RWPE1 (cell line): Measurements from ENCODE around the gene UBXN10.
A peak's percentile ranks its signal among the peaks of the same experiment; 100 is the strongest.

Experiments used
- CTCF ChIA-PET: fragments of 350-600 bp; sonication (Branson Sonifier 250); formaldehyde crosslinking; extraction: SDS; loops from one replicate; lab custom pipeline; 2021; lab: Yijun Ruan, JAX
- POLR2A ChIA-PET: fragments of 400-600 bp; formaldehyde crosslinking; extraction: SDS; loops from one replicate; lab custom pipeline; 2020; ENCODE audit warnings: antibody characterized with exemption; ENCODE audit not compliant: low non-redundant PET; lab: Yijun Ruan, JAX
- DNase-seq: peaks from one replicate; pipeline ENCODE4 v3.0.0; 2012; ENCODE audit warnings: low spot score
- H3K27ac ChIP-seq: fragments of 450-650 bp; 2 replicates; pipeline ENCODE4 v1.5.1; 2017
- TF ChIP-seq, protein P1 (sequence below): fragments of 450-650 bp; conservative IDR thresholded peaks from 2 replicates; pipeline ENCODE4 v1.5.1; 2017; ENCODE audit warnings: low read depth, mild to moderate bottlenecking

The UBXN10 gene

DNA sequence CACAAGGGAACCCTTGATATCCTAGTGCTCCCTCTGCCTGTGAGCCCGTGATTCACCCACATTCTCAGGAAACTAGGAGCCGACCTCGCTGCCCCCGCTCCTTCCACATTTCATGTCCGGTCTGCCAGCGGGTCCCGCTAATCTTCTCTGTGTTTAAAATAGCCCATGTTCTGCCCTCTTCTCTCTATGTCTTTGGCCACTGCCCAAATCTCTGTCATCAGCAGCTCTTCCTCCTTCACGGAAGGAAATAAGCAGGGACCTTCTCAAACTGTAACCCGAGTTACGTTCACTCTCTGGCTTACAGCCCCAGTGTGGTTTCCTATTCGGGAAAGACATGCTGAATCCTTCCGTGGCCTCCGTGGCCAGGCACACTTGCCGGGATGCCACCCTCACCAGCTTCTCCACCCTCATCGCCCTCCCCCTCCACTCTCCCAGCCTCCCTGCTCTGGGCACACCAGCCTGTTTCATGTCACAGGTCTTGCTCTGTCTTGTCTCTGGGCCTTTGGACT, 21.1 kb upstream of the UBXN10 start:
- TF ChIP-seq, protein P1, sequence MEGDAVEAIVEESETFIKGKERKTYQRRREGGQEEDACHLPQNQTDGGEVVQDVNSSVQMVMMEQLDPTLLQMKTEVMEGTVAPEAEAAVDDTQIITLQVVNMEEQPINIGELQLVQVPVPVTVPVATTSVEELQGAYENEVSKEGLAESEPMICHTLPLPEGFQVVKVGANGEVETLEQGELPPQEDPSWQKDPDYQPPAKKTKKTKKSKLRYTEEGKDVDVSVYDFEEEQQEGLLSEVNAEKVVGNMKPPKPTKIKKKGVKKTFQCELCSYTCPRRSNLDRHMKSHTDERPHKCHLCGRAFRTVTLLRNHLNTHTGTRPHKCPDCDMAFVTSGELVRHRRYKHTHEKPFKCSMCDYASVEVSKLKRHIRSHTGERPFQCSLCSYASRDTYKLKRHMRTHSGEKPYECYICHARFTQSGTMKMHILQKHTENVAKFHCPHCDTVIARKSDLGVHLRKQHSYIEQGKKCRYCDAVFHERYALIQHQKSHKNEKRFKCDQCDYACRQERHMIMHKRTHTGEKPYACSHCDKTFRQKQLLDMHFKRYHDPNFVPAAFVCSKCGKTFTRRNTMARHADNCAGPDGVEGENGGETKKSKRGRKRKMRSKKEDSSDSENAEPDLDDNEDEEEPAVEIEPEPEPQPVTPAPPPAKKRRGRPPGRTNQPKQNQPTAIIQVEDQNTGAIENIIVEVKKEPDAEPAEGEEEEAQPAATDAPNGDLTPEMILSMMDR: no peak
- no peak for DNase-seq
- CTCF ChIA-PET: no interaction called here
- H3K27ac ChIP-seq: no peak overlapping the region
- POLR2A ChIA-PET: no interaction called here

DNA sequence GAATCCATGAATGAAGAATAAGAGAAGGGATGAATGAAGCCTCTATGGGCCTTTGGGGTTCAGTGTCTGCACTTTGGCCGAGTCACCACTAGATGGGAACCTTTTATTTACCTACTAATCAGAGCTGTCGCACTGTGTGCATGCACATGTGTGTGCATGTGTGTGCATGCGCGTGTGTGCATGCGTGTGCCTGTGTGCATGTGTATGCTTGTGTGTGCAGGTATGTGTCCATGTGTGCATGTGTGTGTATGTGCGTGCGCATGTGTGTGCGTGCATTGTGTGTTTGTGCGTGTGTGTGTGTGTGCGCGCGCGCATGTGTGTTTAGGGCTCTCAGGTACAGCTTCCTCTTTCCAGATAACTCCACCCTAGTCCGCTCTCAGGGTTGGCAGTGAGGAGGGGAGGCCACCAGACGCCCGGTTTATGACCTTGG, 20.4 kb upstream of the UBXN10 start:
- no peak overlapping the region for H3K27ac ChIP-seq
- POLR2A ChIA-PET: no interaction called here
- CTCF ChIA-PET: interaction anchor here (0.5 to 1.4 kb wide), 7 partner anchors 30 to 329 kb away, joined by 3 to 16 read pairs (median 3); no protein-coding TSS in a partner anchor
- peak; percentile 40 for DNase-seq
- TF ChIP-seq, protein P1: no peak

DNA sequence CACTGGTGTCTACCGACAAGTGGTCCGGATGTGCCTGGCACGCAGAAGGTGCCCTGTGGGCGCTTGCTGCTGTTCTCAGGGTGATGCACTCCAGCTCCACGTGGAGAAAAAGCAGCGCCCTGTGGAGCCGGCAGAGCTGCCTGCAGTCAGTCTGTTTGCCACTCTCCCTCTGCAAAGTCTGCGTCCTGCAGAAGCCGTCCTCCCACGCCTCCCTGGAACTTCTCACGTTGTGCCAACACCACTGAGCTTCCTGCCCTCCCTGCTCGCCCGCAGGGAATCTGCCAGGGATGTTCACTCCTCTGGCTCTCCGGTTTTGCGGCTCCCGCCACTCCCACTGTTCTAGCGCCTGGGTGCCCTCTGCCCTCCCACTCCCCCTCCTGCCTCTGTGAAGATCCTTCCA, 19.8 kb upstream of the UBXN10 start:
- CTCF ChIA-PET: interaction anchor here (0.5 to 1.4 kb wide), 7 partner anchors 29 to 329 kb away, joined by 3 to 16 read pairs (median 3); no protein-coding TSS in a partner anchor
- TF ChIP-seq, protein P1: no peak
- POLR2A ChIA-PET: no interaction called here
- peak; percentile 20 for DNase-seq
- no peak overlapping the region for H3K27ac ChIP-seq

DNA sequence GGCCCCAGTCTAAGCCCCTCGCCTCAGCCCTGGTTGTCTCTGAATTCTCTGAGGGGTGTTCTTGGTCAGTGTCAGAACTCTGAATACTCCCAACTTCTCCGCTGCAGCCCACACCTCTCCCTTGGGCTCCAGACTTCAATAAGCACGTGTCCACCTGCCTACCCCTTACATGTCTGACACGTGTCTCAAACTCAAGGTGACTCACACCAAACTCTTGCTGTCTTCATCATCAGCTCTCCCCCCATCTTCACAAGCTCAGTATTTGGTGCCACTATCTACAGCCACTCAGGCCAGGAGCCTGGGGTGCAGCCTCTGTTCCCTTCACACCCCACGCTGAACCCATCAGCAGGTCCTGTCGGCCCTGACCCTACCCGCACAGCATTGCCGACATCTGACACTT, 18.8 kb upstream of the UBXN10 start:
- CTCF ChIA-PET: interaction anchor here (0.6 to 1.0 kb wide), 2 partner anchors 264 to 514 kb away, joined by 3 read pairs; no protein-coding TSS in a partner anchor
- peak; percentile 23 for DNase-seq
- no peak overlapping the region for H3K27ac ChIP-seq
- TF ChIP-seq, protein P1: no peak
- POLR2A ChIA-PET: interaction anchor here (0.5 kb wide), 1 partner anchor 218 kb away, joined by 3 read pairs; no protein-coding TSS in a partner anchor

DNA sequence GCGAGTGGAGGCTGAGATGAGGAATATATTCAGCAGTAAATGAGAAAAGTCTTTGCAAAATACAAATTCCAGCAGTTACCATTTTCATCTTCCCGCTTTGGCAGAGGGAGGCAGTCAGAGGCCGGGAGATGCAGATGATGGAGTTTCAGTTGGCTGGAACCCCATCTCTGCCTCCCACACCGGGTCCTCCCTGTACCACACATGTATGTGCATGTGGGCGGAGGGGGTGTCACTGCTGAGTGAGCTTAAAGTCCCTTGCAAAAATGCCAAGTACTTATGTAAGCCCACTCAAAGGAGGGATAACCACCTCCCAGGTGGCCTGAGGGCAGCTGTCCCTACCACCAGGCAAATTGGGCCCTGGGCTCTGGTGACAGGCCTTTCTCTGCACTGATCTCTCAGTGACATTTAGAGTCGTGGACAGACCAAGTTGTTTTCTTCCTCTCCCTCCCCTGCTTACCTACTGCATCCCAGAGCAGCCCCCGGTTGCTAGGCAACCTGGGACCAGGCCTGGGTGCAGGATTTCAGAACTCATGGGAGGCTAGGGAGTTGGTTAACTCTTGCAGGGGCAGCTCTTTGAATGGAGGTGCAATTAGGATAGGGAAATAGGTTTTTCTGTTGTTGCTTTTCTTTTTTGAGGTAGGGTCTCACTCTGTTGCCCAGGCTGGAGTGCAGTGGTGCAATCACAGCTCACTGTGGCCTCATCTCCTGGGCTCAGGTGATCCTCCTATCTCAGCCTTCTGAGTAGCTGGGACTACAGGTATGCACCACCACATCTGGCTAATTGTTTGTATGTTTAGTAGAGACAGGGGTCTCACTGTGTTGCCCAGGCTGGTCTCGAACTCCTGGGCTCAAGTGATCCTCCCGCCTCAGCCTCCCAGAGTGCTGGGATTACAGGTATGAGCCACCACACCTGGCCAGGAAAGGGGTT, 17.1 kb upstream of the UBXN10 start:
- H3K27ac ChIP-seq: no peak overlapping the region
- ChIA-PET POLR2A (no interaction called here), CTCF (no interaction called here)
- DNase-seq: no peak
- TF ChIP-seq, protein P1: no peak

DNA sequence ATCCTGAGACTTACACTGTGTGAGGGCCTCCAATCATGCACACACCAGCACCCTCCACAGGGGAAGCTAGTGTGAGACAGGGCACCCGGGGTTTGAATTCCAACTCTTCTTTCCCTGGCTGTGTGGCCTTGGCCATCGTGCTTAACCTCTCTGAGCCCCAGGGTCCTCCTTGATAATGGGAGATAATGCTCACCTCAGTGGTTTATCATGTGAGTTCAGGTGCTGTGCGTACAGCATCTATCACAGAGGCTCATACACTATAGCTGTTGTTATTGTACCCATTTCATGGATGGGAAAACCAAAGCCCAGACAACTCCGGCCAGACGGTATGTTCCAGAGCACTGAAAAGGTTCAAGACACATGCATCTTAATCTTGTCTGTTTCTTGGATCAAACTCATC, 16.0 kb upstream of the UBXN10 start:
- TF ChIP-seq, protein P1: no peak
- ChIA-PET POLR2A (no interaction called here), CTCF (no interaction called here)
- no peak overlapping the region for H3K27ac ChIP-seq
- no peak for DNase-seq
